Spinal cord (tissue), 10 donors: ENCODE results near the gene SCAF1. TPM values are rescaled to one million over a fixed set of nuclear protein-coding genes. Genes with fewer than 3 reads are reported as not detected.
"Not testable (repeated sequence)": the region's sequence is repeated elsewhere in the genome, so short reads cannot be mapped to it uniquely, and the experiment has no call there.

Experiments used
- DNase-seq, 6 donors: peaks; one replicate each; pipeline versions ENCODE4 v3.0.0 to v3.0.0-alpha.2; 2013 to 2015; ENCODE audit warnings: low spot score in 6 of 6, low read depth in 4 of 6
- H3K27ac ChIP-seq: one replicate; pipeline ENCODE4 v1.5.1; 2013; ENCODE audit warnings: low read depth, low read length, control low read depth
- H3K27me3 ChIP-seq: one replicate; pipeline ENCODE4 v1.6.1; 2013; ENCODE audit warnings: low read length; ENCODE audit not compliant: control insufficient read depth, insufficient read depth
- H3K36me3 ChIP-seq: one replicate; pipeline ENCODE4 v1.6.1; 2013; ENCODE audit warnings: low read length; ENCODE audit not compliant: control insufficient read depth, insufficient read depth
- H3K4me1 ChIP-seq: one replicate; pipeline ENCODE4 v1.6.1; 2013; ENCODE audit warnings: low read length; ENCODE audit not compliant: control insufficient read depth, insufficient read depth
- H3K4me3 ChIP-seq: one replicate; pipeline ENCODE4 v1.5.1; 2013; ENCODE audit warnings: low read depth, low read length, control low read depth
- H3K9me3 ChIP-seq: one replicate; pipeline ENCODE4 v1.6.1; 2013; ENCODE audit warnings: low read length; ENCODE audit not compliant: control insufficient read depth, insufficient read depth
- WGBS: methylation state at CpG from one replicate; pipeline ENCODE4 v1.1.5; 2013; ENCODE audit warnings: missing lambda C conversion rate; ENCODE audit not compliant: insufficient coverage; 5-methylcytosine and 5-hydroxymethylcytosine counted together
- polyA plus RNA-seq, 2 donors: library from polyadenylated mRNA; unstranded; fragments of 120-200 nt; gene quantifications; one replicate each; pipeline ENCODE4 v1.2.1, GENCODE V29; 2013; ENCODE audit not compliant: insufficient read length in 2 of 2
- total RNA-seq, 2 donors: library from RNA; depleted of rRNA in 1 of 2; stranded (reverse); fragments of 120-200 nt in 1 of 2; fragments of >200 nt in 1 of 2; gene quantifications; one replicate each; pipeline versions ENCODE4 v1.2.3 to v1.2.4, GENCODE V29; 2013 to 2014
- donor health status: healthy.

The SCAF1 gene
- total and polyA plus RNA-seq, 4 donors, result 11.8 to 70.8 (median 39.2) TPM

DNA sequence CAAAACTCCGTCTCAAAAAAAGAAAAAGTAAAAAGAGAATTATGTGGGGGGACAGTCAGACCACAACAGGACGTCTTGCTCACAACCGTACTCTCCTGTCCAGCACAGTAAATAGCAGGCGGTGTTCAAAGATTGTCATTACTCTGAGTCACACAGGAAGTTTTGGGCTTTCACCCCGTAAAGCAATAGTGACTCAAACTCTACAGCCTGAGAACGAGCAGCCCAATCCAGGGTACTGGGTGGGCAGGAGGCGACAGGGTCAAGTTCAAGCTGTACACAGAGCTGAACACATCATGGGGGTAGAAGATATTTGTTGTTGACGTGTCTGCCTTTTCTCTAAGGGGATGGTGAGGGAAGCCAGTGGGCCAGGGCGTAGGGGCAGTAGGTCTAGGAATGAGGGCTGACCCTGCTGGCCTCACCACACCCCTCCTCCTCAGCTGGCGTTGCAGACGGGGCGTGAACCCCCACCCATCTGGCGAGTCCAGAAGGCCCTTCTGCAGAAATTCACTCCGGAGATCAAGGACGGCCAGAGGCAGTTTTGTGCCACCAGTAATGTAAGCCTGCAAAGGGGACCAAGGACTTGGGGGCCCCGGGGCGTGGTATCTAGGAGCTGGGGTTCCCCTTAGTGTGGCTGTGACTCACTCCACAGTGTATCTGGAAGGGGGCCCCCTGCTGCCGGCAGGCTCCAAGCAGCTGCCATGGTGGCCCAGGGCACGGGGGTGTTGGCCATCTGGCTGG lies 27.7 kb upstream of the SCAF1 start:
- Histone ChIP-seq H3K27ac (no peak overlapping the region), H3K36me3 (peaks cover 92% of the 10 kb centered on the region), H3K9me3 (no peaks in the 10 kb centered on the region), H3K27me3 (no peaks in the 10 kb centered on the region), H3K4me3 (no peak overlapping the region), H3K4me1 (no peaks in the 10 kb centered on the region)
- WGBS, result 93% methylated on average over 16 of the region's 19 CpGs
- DNase-seq, result no peak

GRCh38 chr19:49615861-49616260 lies 26.1 kb upstream of the SCAF1 start:
- H3K27me3 ChIP-seq, result no peaks in the 10 kb centered on the region
- H3K4me1 ChIP-seq, result no peaks in the 10 kb centered on the region
- no peaks in the 10 kb centered on the region for H3K9me3 ChIP-seq
- no peak overlapping the region for H3K27ac ChIP-seq
- no peak for DNase-seq
- H3K36me3 ChIP-seq, result peaks cover 92% of the 10 kb centered on the region
- no peak overlapping the region for H3K4me3 ChIP-seq
- 98% methylated on average over 18 of the region's 23 CpGs for WGBS

GRCh38 chr19:49616532-49616931 lies 25.5 kb upstream of the SCAF1 start:
- peaks cover 93% of the 10 kb centered on the region for H3K36me3 ChIP-seq
- no peak overlapping the region for H3K4me3 ChIP-seq
- 87% methylated on average over 6 of the region's 7 CpGs for WGBS

DNA sequence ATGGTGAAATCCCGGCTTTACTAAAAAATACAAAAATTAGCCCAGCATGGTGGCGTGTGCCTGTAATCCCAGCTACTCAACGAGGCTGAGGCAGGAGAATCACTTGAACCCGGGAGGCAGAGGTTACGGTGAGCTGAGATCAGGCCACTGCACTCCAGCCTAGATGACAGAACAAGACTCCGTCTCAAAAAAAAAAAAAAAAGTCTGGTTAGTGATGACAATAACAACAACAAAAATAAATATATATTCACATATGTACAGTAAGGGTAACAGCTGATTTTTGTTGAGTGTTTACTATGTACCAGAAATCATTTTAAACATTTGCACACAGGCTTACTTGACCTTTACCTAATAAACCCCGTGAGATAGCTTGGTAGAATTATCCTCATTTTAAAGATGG lies 25.1 kb upstream of the SCAF1 start:
- Histone ChIP-seq H3K4me3 (no peak overlapping the region), H3K27me3 (no peaks in the 10 kb centered on the region), H3K36me3 (peaks cover 97% of the 10 kb centered on the region), H3K9me3 (no peaks in the 10 kb centered on the region), H3K27ac (no peak overlapping the region), H3K4me1 (no peaks in the 10 kb centered on the region)
- 95% methylated on average over 3 of the region's 7 CpGs for WGBS
- no peak for DNase-seq

More at GRCh38 chr19:49616532-49616931, 25.5 kb upstream of the SCAF1 start:
- no peak for DNase-seq
- Histone ChIP-seq H3K9me3 (no peaks in the 10 kb centered on the region), H3K27me3 (no peaks in the 10 kb centered on the region), H3K4me1 (no peaks in the 10 kb centered on the region), H3K27ac (no peak overlapping the region)

DNA sequence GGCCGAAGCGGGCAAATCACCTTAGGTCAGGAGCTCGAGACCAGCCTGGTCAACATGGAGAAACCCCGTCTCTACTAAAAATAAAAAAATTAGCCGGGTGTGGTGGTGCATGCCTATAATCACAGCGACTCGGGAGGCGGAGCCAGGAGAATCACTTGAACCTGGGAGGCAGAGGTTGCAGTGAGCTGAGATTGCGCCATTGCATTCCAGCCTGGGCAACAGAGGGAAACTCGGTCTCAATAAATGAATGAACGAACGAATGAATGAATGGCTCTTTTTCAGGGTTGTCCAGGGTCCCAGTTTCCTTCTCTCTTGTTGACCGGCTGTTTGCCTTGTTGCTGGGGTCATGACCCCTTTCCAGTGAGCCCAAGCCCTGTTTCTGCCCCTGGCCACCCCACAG lies 24.1 kb upstream of the SCAF1 start:
- peaks cover 93% of the 10 kb centered on the region for H3K36me3 ChIP-seq
- over 99% methylated on average over 13 of the region's 13 CpGs for WGBS
- H3K4me1 ChIP-seq, H3K9me3 ChIP-seq, H3K27ac ChIP-seq, DNase-seq, H3K27me3 ChIP-seq, H3K4me3 ChIP-seq: not testable (repeated sequence)

DNA sequence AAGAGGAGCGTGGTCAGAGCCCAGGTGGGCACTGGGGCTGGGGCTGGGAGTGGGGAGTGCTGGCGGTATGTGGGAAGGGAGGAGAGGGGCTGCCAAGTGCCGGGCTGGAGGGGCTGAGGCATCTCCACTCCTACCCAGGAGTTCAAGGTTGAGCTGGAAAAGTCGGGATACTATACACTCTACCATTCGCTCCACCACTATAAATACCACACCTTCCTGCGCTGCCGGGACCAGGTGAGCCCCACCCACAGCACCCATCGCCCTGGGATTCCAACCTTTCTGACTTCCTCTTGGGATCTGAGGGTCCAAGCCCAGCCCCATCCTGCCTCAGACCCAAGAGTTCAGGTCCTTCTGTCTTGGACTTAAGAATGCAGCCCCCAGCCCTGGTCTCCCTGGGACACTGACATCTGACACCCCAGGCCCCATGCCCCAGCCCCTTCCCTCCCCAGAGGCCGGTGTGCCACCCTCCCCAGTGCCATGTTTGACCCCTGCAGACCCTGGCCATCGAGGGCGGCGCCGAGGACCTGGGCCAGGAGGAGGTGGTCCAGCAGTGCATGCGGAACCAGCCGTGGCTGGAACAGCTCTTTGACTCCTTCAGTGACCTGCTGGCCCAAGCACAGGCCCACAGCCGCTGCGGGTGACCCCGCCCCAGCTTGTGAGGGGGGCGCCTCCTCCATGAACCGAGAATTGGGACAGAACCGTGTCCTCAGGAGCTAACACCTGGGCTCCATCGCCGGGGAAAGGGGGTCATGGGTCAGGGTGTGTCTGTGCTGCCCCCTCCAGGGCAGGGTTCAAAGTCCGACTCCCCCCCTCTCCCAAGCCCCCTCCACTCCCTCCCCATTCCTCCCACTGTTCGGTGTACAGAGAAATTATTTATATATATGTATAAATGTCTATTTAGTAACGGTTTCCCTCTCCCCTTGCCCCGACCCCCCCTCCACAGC lies 16.8 kb upstream of the SCAF1 start:
- H3K36me3 ChIP-seq, result peaks cover 66% of the 10 kb centered on the region

GRCh38 chr19:49626226-49626625 lies 15.8 kb upstream of the SCAF1 start:
- DNase-seq, result no peak
- Histone ChIP-seq H3K4me1 (peaks cover 13% of the 10 kb centered on the region), H3K36me3 (peaks cover 57% of the 10 kb centered on the region), H3K9me3 (no peaks in the 10 kb centered on the region), H3K27me3 (no peaks in the 10 kb centered on the region), H3K4me3 (no peak overlapping the region), H3K27ac (no peak overlapping the region)
- whole genome bisulfite sequencing, result 70% methylated on average over 4 of the region's 11 CpGs

More for the DNA sequence above, 16.8 kb upstream of the SCAF1 start:
- Histone ChIP-seq H3K27ac (no peak overlapping the region), H3K4me1 (peaks cover 4% of the 10 kb centered on the region), H3K27me3 (no peaks in the 10 kb centered on the region), H3K4me3 (no peak overlapping the region), H3K9me3 (no peaks in the 10 kb centered on the region)
- 89% methylated on average over 15 of the region's 27 CpGs for WGBS
- DNase-seq, result no peak

GRCh38 chr19:49629659-49630058 lies 12.3 kb upstream of the SCAF1 start:
- H3K27me3 ChIP-seq, result no peaks in the 10 kb centered on the region
- H3K36me3 ChIP-seq, result peaks cover 32% of the 10 kb centered on the region
- no peaks in the 10 kb centered on the region for H3K9me3 ChIP-seq
- no peak overlapping the region for H3K27ac ChIP-seq
- WGBS, result no CpG with 5 or more reads among the region's 9 CpGs
- no peak for DNase-seq
- H3K4me3 ChIP-seq, result no peak overlapping the region
- peaks cover 17% of the 10 kb centered on the region for H3K4me1 ChIP-seq

DNA sequence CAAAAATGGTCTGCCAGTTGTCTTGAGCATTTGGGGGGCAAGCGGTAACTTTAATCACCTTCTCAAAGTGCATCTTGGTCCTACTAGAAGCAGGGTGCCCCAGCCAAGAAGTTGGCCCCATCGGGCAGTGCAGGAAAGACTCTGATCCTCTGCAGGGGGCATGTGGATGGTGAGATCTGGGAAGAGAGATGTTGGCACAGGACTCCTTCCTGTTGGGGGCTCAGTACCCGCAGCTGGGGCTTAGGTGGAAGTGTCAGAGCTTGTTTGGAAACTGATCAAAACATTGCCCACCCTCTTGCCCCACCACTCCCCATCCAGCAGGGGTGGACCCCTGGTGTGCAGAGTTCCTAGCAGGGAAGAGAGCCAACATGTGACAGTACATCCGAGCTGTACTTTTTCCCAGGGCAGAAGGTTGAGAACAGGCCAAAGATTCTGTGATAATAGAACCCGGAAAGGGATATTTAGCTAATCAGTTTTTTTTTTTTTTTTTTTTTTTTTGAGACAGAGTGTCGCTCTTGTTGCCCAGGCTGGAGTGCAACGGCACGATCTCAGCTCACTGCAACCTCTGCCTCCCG lies 10.9 kb upstream of the SCAF1 start:
- Histone ChIP-seq H3K9me3 (no peaks in the 10 kb centered on the region), H3K27ac (no peak overlapping the region), H3K36me3 (peaks cover 17% of the 10 kb centered on the region), H3K4me1 (peaks cover 25% of the 10 kb centered on the region), H3K27me3 (no peaks in the 10 kb centered on the region), H3K4me3 (no peak overlapping the region)
- WGBS, result 28% methylated on average over 3 of the region's 9 CpGs
- peak in 1 of 6 donors; percentile 51 for DNase-seq
